ENCODE measurements around the gene CAB39L. TPM values are rescaled to one million over a fixed set of nuclear protein-coding genes. Genes with fewer than 3 reads are reported as not detected.

Gene CAB39L
- total RNA-seq, 1 experiment from 2014 or later, result 3.2 TPM

- CTCF ChIA-PET, result no interaction called here
- no TSS peak for BruUV-seq (replicated peaks)
- no peak for DNase-seq
- no peaks in the 10 kb centered on the region for H3K27me3 Mint-ChIP-seq (ENCODE audit: unreplicated experiment)
- H3K36me3 Mint-ChIP-seq (ENCODE audit: insufficient read depth, unreplicated experiment), result no peaks in the 10 kb centered on the region
- no peak overlapping the region for H3K27ac Mint-ChIP-seq (ENCODE audit: unreplicated experiment)
- intact Hi-C loops (cut with micrococcal nuclease; ENCODE audit: unreplicated experiment), result no loop called here
- TF ChIP-seq, protein P1, sequence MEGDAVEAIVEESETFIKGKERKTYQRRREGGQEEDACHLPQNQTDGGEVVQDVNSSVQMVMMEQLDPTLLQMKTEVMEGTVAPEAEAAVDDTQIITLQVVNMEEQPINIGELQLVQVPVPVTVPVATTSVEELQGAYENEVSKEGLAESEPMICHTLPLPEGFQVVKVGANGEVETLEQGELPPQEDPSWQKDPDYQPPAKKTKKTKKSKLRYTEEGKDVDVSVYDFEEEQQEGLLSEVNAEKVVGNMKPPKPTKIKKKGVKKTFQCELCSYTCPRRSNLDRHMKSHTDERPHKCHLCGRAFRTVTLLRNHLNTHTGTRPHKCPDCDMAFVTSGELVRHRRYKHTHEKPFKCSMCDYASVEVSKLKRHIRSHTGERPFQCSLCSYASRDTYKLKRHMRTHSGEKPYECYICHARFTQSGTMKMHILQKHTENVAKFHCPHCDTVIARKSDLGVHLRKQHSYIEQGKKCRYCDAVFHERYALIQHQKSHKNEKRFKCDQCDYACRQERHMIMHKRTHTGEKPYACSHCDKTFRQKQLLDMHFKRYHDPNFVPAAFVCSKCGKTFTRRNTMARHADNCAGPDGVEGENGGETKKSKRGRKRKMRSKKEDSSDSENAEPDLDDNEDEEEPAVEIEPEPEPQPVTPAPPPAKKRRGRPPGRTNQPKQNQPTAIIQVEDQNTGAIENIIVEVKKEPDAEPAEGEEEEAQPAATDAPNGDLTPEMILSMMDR (IDR thresholded peaks at IDR 0.05; ENCODE audit: unreplicated experiment), result no peak
- H3K4me1 Mint-ChIP-seq (ENCODE audit: low read depth, unreplicated experiment), result peaks cover 9% of the 10 kb centered on the region
- no peak overlapping the region for H3K4me3 Mint-ChIP-seq (ENCODE audit: low read depth, unreplicated experiment)
- no peaks in the 10 kb centered on the region for H3K9me3 Mint-ChIP-seq (ENCODE audit: low read depth, unreplicated experiment)
These were observed 39.7 kb downstream of the CAB39L start for GRCh38 chr13:49403996-49404702.

DNA sequence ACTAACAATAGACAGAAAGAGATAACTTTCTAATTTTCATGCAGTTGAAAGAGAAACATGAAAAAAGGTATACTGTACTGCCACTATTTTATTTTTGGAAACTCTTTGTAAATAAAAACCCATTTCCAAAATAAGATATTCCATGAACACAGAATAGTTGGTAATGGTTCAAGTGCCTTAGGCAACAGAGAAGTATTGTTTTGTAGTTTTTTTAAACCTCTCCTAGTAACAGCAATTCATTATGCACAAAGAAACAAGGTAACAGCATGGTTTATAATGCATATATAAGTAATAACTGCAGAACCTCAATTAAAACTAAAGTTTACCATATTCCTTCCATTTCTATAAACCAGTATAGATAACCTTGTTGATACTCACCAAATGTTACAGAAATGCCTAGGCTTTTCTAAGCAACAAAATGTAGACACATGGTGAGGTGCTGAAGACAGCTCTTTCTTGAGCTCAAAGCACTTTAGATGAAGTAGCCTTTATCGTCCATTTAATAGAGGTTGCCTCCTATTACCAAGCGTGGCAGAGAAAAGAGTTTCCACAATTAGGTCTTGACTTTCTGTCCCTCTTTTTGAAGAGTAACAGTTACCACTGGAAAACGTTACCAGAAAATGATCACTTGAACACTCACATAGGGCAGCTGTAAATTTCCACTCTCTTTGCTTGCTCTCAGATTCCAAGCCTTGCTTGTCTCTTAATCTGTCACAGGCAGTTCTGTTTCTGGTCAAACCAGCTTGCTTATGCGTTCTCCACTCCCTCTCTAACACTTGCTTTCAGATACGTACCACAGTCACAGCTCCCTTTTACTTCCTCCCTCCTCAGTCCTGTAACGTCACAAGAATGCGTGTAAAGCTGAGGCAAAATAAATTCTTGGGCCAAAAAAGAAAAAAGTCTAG, 42.9 kb downstream of the CAB39L start:
- TF ChIP-seq, protein P1 (IDR thresholded peaks at IDR 0.05; ENCODE audit: unreplicated experiment), result no peak
- no peaks in the 10 kb centered on the region for H3K36me3 Mint-ChIP-seq (ENCODE audit: insufficient read depth, unreplicated experiment)
- peak; percentile 23 for DNase-seq
- no TSS peak for BruUV-seq (replicated peaks)
- peak overlapping the region; percentile 38 for H3K4me3 Mint-ChIP-seq (ENCODE audit: low read depth, unreplicated experiment)
- H3K27ac Mint-ChIP-seq (ENCODE audit: unreplicated experiment), result peak overlapping the region; percentile 35
- CTCF ChIA-PET, result interaction anchor here (0.6 kb wide), 1 partner anchor 43 kb away, joined by 3 read pairs; the partner anchor contains the start of genes CAB39L and SETDB2
- peaks cover 9% of the 10 kb centered on the region for H3K4me1 Mint-ChIP-seq (ENCODE audit: low read depth, unreplicated experiment)
- intact Hi-C loops (cut with micrococcal nuclease; ENCODE audit: unreplicated experiment), result no loop called here
- no peaks in the 10 kb centered on the region for H3K27me3 Mint-ChIP-seq (ENCODE audit: unreplicated experiment)
- no peaks in the 10 kb centered on the region for H3K9me3 Mint-ChIP-seq (ENCODE audit: low read depth, unreplicated experiment)

DNA sequence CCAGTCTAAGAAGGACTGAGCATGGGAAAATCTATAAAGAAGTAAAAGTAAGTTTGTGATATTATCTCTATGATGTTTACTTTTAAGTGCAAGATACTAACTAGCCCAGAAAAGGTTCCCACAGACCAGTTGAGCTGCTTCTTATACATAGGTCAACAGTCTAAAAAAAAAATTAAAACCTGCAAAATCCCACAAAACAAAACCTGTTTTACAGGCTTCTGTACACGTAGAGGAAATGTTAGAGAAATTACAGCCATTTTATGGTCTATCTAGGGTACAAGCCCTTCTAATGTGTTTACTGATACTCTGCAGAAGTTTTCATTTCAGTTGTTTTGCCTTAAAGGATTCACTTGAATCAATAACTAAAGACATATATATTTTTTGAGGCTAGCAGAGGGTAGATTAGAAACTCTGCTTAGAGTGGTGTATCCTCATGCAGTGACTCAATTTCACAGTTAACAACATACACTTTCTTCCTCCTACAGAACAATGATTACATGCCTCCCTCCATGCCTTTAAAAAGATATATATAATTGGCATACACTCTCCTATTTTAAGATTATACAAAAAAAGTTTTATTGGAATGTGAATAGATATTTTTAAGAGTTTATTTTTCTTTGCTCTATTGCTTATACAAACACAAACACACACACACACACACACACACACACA, 43.9 kb downstream of the CAB39L start:
- no peak overlapping the region for H3K27ac Mint-ChIP-seq (ENCODE audit: unreplicated experiment)
- CTCF ChIA-PET, result interaction anchor here (0.6 kb wide), 1 partner anchor 504 kb away, joined by 3 read pairs; no protein-coding TSS in a partner anchor
- intact Hi-C loops (cut with micrococcal nuclease; ENCODE audit: unreplicated experiment), result no loop called here
- H3K9me3 Mint-ChIP-seq (ENCODE audit: low read depth, unreplicated experiment), result no peaks in the 10 kb centered on the region
- DNase-seq, result no peak
- no peak overlapping the region for H3K4me3 Mint-ChIP-seq (ENCODE audit: low read depth, unreplicated experiment)
- no TSS peak for BruUV-seq (replicated peaks)
- TF ChIP-seq, protein P1 (IDR thresholded peaks at IDR 0.05; ENCODE audit: unreplicated experiment), result no peak
- H3K36me3 Mint-ChIP-seq (ENCODE audit: insufficient read depth, unreplicated experiment), result no peaks in the 10 kb centered on the region
- H3K4me1 Mint-ChIP-seq (ENCODE audit: low read depth, unreplicated experiment), result peaks cover 9% of the 10 kb centered on the region
- H3K27me3 Mint-ChIP-seq (ENCODE audit: unreplicated experiment), result no peaks in the 10 kb centered on the region

- CTCF ChIA-PET, result no interaction called here
- TF ChIP-seq, protein P1 (IDR thresholded peaks at IDR 0.05; ENCODE audit: unreplicated experiment), result no peak
- no peak for DNase-seq
- Mint-ChIP-seq H3K4me1 (ENCODE audit: low read depth, unreplicated experiment) (peaks cover under 1% of the 10 kb centered on the region), H3K9me3 (ENCODE audit: low read depth, unreplicated experiment) (no peaks in the 10 kb centered on the region), H3K27ac (ENCODE audit: unreplicated experiment) (no peak overlapping the region), H3K4me3 (ENCODE audit: low read depth, unreplicated experiment) (no peak overlapping the region), H3K36me3 (ENCODE audit: insufficient read depth, unreplicated experiment) (no peaks in the 10 kb centered on the region), H3K27me3 (ENCODE audit: unreplicated experiment) (no peaks in the 10 kb centered on the region)
- intact Hi-C loops (cut with micrococcal nuclease; ENCODE audit: unreplicated experiment), result no loop called here
- no TSS peak for BruUV-seq (replicated peaks)
These were observed 47.9 kb downstream of the CAB39L start for GRCh38 chr13:49395878-49396380.
